KMS-11 (cell line): ENCODE results near the gene CFAP92.

ENCODE experiments used
- H2AFZ ChIP-seq: fragments of 200-600 bp; sonication (generic); 2 replicates; pipeline ENCODE4 v1.6.1; 2016; ENCODE audit warnings: antibody characterized with exemption, mixed run types, low read depth
- H3K27ac ChIP-seq: fragments of 200-600 bp; sonication (generic); 2 replicates; pipeline ENCODE4 v1.6.1; 2016; ENCODE audit warnings: mild to moderate bottlenecking, mixed run types
- H3K27me3 ChIP-seq: fragments of 200-600 bp; sonication (generic); 2 replicates; pipeline ENCODE4 v1.6.1; 2017; ENCODE audit warnings: mild to moderate bottlenecking, low read depth, mixed run types, moderate library complexity; ENCODE audit not compliant: insufficient read depth
- H3K36me3 ChIP-seq: fragments of 200-600 bp; sonication (generic); 2 replicates; pipeline ENCODE4 v1.6.1; 2017; ENCODE audit warnings: mild to moderate bottlenecking, mixed run types; ENCODE audit not compliant: insufficient read depth
- H3K4me1 ChIP-seq: fragments of 200-600 bp; sonication (generic); 2 replicates; pipeline ENCODE4 v1.6.1; 2016; ENCODE audit warnings: mild to moderate bottlenecking, low read depth, mixed run types; ENCODE audit not compliant: poor library complexity, severe bottlenecking
- H3K4me2 ChIP-seq: fragments of 200-600 bp; sonication (generic); 2 replicates; pipeline ENCODE4 v1.7.0; 2016; ENCODE audit warnings: mild to moderate bottlenecking, mixed run types
- H3K4me3 ChIP-seq: fragments of 200-600 bp; sonication (generic); IDR thresholded peaks from 2 replicates; pipeline ENCODE4 v1.6.1; 2017; ENCODE audit warnings: low read depth, low read length, mixed read lengths; ENCODE audit not compliant: insufficient read depth
- H3K79me2 ChIP-seq: fragments of 200-600 bp; sonication (generic); 2 replicates; pipeline ENCODE4 v1.6.1; 2016; ENCODE audit warnings: low read depth, mixed run types; ENCODE audit not compliant: insufficient read depth
- H3K9ac ChIP-seq: fragments of 200-600 bp; sonication (generic); 2 replicates; pipeline ENCODE4 v1.6.1; 2016; ENCODE audit warnings: mild to moderate bottlenecking, mixed run types
- H4K20me1 ChIP-seq: fragments of 200-600 bp; sonication (generic); 2 replicates; pipeline ENCODE4 v1.6.1; 2016; ENCODE audit warnings: mild to moderate bottlenecking, mixed run types; ENCODE audit not compliant: insufficient read depth
- CTCF ChIP-seq: fragments of 200-600 bp; sonication (generic); conservative IDR thresholded peaks from 2 replicates; pipeline ENCODE4 v1.6.1; 2017; ENCODE audit warnings: low read depth, mild to moderate bottlenecking, antibody characterized with exemption, low read length, moderate library complexity, mixed read lengths

Gene CFAP92

GRCh38 chr3:128906804-128907525, 86.9 kb downstream of the CFAP92 start:
- H3K9ac ChIP-seq, result no peak overlapping the region
- no peak for TF ChIP-seq CTCF
- H3K4me2 ChIP-seq, result no peak overlapping the region
- no peaks in the 10 kb centered on the region; the same call in 1 of the 2 replicates for H3K36me3 ChIP-seq
- H2AFZ ChIP-seq, result no peak overlapping the region
- no peak overlapping the region for H3K27ac ChIP-seq
- H4K20me1 ChIP-seq, result no peaks in the 10 kb centered on the region
- no peaks in the 10 kb centered on the region for H3K27me3 ChIP-seq
- no peaks in the 10 kb centered on the region for H3K4me1 ChIP-seq
- no peak overlapping the region for H3K4me3 ChIP-seq
- no peaks in the 10 kb centered on the region for H3K79me2 ChIP-seq

GRCh38 chr3:128906031-128906803, 87.7 kb downstream of the CFAP92 start:
- H3K4me2 ChIP-seq, result no peak overlapping the region
- H3K4me3 ChIP-seq, result no peak overlapping the region
- no peak overlapping the region for H3K27ac ChIP-seq
- H3K27me3 ChIP-seq, result no peaks in the 10 kb centered on the region
- H2AFZ ChIP-seq, result no peak overlapping the region
- no peaks in the 10 kb centered on the region for H3K4me1 ChIP-seq
- no peaks in the 10 kb centered on the region; the same call in 1 of the 2 replicates for H3K36me3 ChIP-seq
- no peaks in the 10 kb centered on the region for H3K79me2 ChIP-seq
- no peak overlapping the region for H3K9ac ChIP-seq
- H4K20me1 ChIP-seq, result no peaks in the 10 kb centered on the region
- TF ChIP-seq CTCF, result no peak

- TF ChIP-seq CTCF, result no peak
- H3K4me1 ChIP-seq, result no peaks in the 10 kb centered on the region
- no peaks in the 10 kb centered on the region for H3K79me2 ChIP-seq
- no peaks in the 10 kb centered on the region; the same call in 1 of the 2 replicates for H3K36me3 ChIP-seq
- no peak overlapping the region for H3K27ac ChIP-seq
- no peak overlapping the region for H3K4me3 ChIP-seq
- no peak overlapping the region for H3K4me2 ChIP-seq
- no peak overlapping the region for H2AFZ ChIP-seq
- H3K9ac ChIP-seq, result no peak overlapping the region
- H4K20me1 ChIP-seq, result no peaks in the 10 kb centered on the region
- H3K27me3 ChIP-seq, result no peaks in the 10 kb centered on the region
These were observed 90.4 kb downstream of the CFAP92 start for GRCh38 chr3:128903501-128903900.

GRCh38 chr3:128902426-128902825, 91.5 kb downstream of the CFAP92 start:
- H3K9ac ChIP-seq, result no peak overlapping the region
- no peak overlapping the region for H2AFZ ChIP-seq
- H3K4me2 ChIP-seq, result no peak overlapping the region
- H3K4me3 ChIP-seq, result no peak overlapping the region
- H3K79me2 ChIP-seq, result no peaks in the 10 kb centered on the region
- H3K27me3 ChIP-seq, result no peaks in the 10 kb centered on the region
- no peak overlapping the region for H3K27ac ChIP-seq
- peaks cover 1% of the 10 kb centered on the region; the same call in 1 of the 2 replicates for H3K36me3 ChIP-seq
- H3K4me1 ChIP-seq, result peaks cover 3% of the 10 kb centered on the region
- TF ChIP-seq CTCF, result no peak
- no peaks in the 10 kb centered on the region for H4K20me1 ChIP-seq
